H9 (cell line): ENCODE data around the gene ZNF425. TPM values are rescaled to one million over a fixed set of nuclear protein-coding genes. Genes with fewer than 3 reads are reported as not detected.
A peak's percentile ranks its signal among the peaks of the same experiment; 100 is the strongest.
"Not testable (repeated sequence)": the region's sequence is repeated elsewhere in the genome, so short reads cannot be mapped to it uniquely, and the experiment has no call there.

Source experiments
- DNase-seq: peaks from one replicate; pipeline ENCODE4 v3.0.0-alpha.2; 2017
- H2AFZ ChIP-seq: one replicate; pipeline ENCODE4 v1.6.1; 2013; ENCODE audit warnings: mild to moderate bottlenecking, low read length, control low read depth, moderate library complexity
- H2AK5ac ChIP-seq: 2 replicates; pipeline ENCODE4 v1.6.1; 2013; ENCODE audit warnings: low read length, control low read depth, mixed read lengths; ENCODE audit not compliant: insufficient read length
- H2BK120ac ChIP-seq: one replicate; pipeline ENCODE4 v1.6.1; 2013; ENCODE audit warnings: low read depth, mild to moderate bottlenecking, low read length, control low read depth, inconsistent platforms; ENCODE audit not compliant: poor library complexity, severe bottlenecking
- H2BK12ac ChIP-seq: 2 replicates; pipeline ENCODE4 v1.6.1; 2013; ENCODE audit warnings: low read length, control low read depth, mixed read lengths, low read depth; ENCODE audit not compliant: insufficient read length
- H2BK15ac ChIP-seq: 2 replicates; pipeline ENCODE4 v1.6.1; 2013; ENCODE audit warnings: low read depth, low read length, control low read depth
- H2BK20ac ChIP-seq: one replicate; pipeline ENCODE4 v1.6.1; 2013; ENCODE audit warnings: low read depth, mild to moderate bottlenecking, low read length, control low read depth, inconsistent platforms; ENCODE audit not compliant: poor library complexity, severe bottlenecking
- H2BK5ac ChIP-seq: 2 replicates; pipeline ENCODE4 v1.6.1; 2013; ENCODE audit warnings: low read length, control low read depth, mixed read lengths; ENCODE audit not compliant: insufficient read length
- H3K14ac ChIP-seq: 2 replicates; pipeline ENCODE4 v1.6.1; 2013; ENCODE audit warnings: low read length, control low read depth; ENCODE audit not compliant: insufficient read depth
- H3K18ac ChIP-seq: 2 replicates; pipeline ENCODE4 v1.6.1; 2013; ENCODE audit warnings: low read depth, mild to moderate bottlenecking, mixed read lengths, low read length, control low read depth; ENCODE audit not compliant: insufficient read length
- H3K23ac ChIP-seq: 2 replicates; pipeline ENCODE4 v1.6.1; 2013; ENCODE audit warnings: low read length, control low read depth, mixed read lengths, low read depth; ENCODE audit not compliant: insufficient read length
- H3K23me2 ChIP-seq: 2 replicates; pipeline ENCODE4 v1.6.1; 2013; ENCODE audit warnings: low read depth, mild to moderate bottlenecking, mixed read lengths, low read length, control low read depth; ENCODE audit not compliant: insufficient read length, poor library complexity, severe bottlenecking
- H3K27ac ChIP-seq: 2 replicates; pipeline ENCODE4 v1.5.1; 2013; ENCODE audit warnings: low read length, control low read depth, mixed read lengths, low read depth; ENCODE audit not compliant: insufficient read length
- H3K27me3 ChIP-seq: 2 replicates; pipeline ENCODE4 v1.6.1; 2013; ENCODE audit warnings: low read length, control low read depth, inconsistent platforms; ENCODE audit not compliant: insufficient read depth
- H3K4ac ChIP-seq: 2 replicates; pipeline ENCODE4 v1.6.1; 2013; ENCODE audit warnings: low read depth, mild to moderate bottlenecking, control low read depth, inconsistent platforms, low read length, moderate library complexity
- H3K4me1 ChIP-seq: 2 replicates; pipeline ENCODE4 v1.6.1; 2013; ENCODE audit warnings: low read length, control low read depth, inconsistent platforms; ENCODE audit not compliant: insufficient read depth
- H3K4me2 ChIP-seq: 2 replicates; pipeline ENCODE4 v1.6.1; 2013; ENCODE audit warnings: low read length, control low read depth, mixed read lengths; ENCODE audit not compliant: insufficient read length, insufficient read depth
- H3K56ac ChIP-seq: 2 replicates; pipeline ENCODE4 v1.6.1; 2013; ENCODE audit warnings: low read depth, mild to moderate bottlenecking, mixed read lengths, low read length, control low read depth; ENCODE audit not compliant: insufficient read length
- H3K79me1 ChIP-seq: 2 replicates; pipeline ENCODE4 v1.6.1; 2013; ENCODE audit warnings: low read depth, mild to moderate bottlenecking, moderate library complexity, low read length, control low read depth, inconsistent platforms; ENCODE audit not compliant: insufficient read depth, poor library complexity, severe bottlenecking
- H3K79me2 ChIP-seq: 2 replicates; pipeline ENCODE4 v1.6.1; 2013; ENCODE audit warnings: low read length, control low read depth, inconsistent platforms; ENCODE audit not compliant: insufficient read depth
- H3K9ac ChIP-seq: 2 replicates; pipeline ENCODE4 v1.6.1; 2013; ENCODE audit warnings: low read length, control low read depth, mixed read lengths; ENCODE audit not compliant: insufficient read length; ENCODE audit errors: extremely low read depth
- H3K9me3 ChIP-seq: one replicate; pipeline ENCODE4 v1.6.1; 2013; ENCODE audit warnings: low read depth, low read length, inconsistent platforms; ENCODE audit not compliant: control insufficient read depth
- H3T11ph ChIP-seq: one replicate; pipeline ENCODE4 v1.6.1; 2013; ENCODE audit warnings: mild to moderate bottlenecking, low read length, control low read depth, inconsistent platforms
- H4K20me1 ChIP-seq: one replicate; pipeline ENCODE4 v1.6.1; 2013; ENCODE audit not compliant: control insufficient read depth, insufficient read length, insufficient read depth
- H4K5ac ChIP-seq: 2 replicates; pipeline ENCODE4 v1.6.1; 2013; ENCODE audit warnings: low read depth, mild to moderate bottlenecking, mixed read lengths, low read length, control low read depth; ENCODE audit not compliant: insufficient read length
- H4K8ac ChIP-seq: replicated peaks from 2 replicates; pipeline ENCODE4 v1.6.1; 2013; ENCODE audit warnings: low read length, control low read depth, mixed read lengths, low read depth; ENCODE audit not compliant: insufficient read length
- H4K91ac ChIP-seq: 2 replicates; pipeline ENCODE4 v1.6.1; 2013; ENCODE audit warnings: low read depth, mild to moderate bottlenecking, moderate library complexity, mixed read lengths, low read length, control low read depth; ENCODE audit not compliant: insufficient read length
- H3K27ac Mint-ChIP-seq, 3 experiments: 2 replicates in 2 of 3; 3 replicates in 1 of 3; pipeline ENCODE4 v1.8.0; 2020 to 2021; ENCODE audit warnings: mixed read lengths in 3 of 3, mild to moderate bottlenecking in 1 of 3, moderate library complexity in 1 of 3
- H3K27me3 Mint-ChIP-seq: 2 replicates; pipeline ENCODE4 v1.8.0; 2021; ENCODE audit warnings: low read depth, mild to moderate bottlenecking, moderate library complexity, mixed read lengths
- H3K36me3 Mint-ChIP-seq, 3 experiments: 2 replicates in 2 of 3; 3 replicates in 1 of 3; pipeline ENCODE4 v1.8.0; 2020 to 2021; ENCODE audit warnings: low read depth in 3 of 3, mixed read lengths in 3 of 3; ENCODE audit not compliant: insufficient read depth in 1 of 3
- H3K4me1 Mint-ChIP-seq, 2 experiments: 2 replicates each; pipeline ENCODE4 v1.8.0; 2020; ENCODE audit warnings: mixed read lengths in 2 of 2
- H3K4me3 Mint-ChIP-seq, 2 experiments: 2 replicates in 1 of 2; 3 replicates in 1 of 2; pipeline ENCODE4 v1.8.0; 2020 to 2021; ENCODE audit warnings: mild to moderate bottlenecking in 2 of 2, mixed read lengths in 2 of 2, moderate library complexity in 1 of 2
- H3K9me3 Mint-ChIP-seq, 2 experiments: 2 replicates in 1 of 2; 3 replicates in 1 of 2; pipeline ENCODE4 v1.8.0; 2020; ENCODE audit warnings: mild to moderate bottlenecking in 2 of 2, mixed read lengths in 2 of 2, moderate library complexity in 1 of 2
- CTCF ChIP-seq: fragments of 200-600 bp; sonication (generic); conservative IDR thresholded peaks from 3 replicates; pipeline ENCODE4 v1.8.0; 2021; ENCODE audit warnings: antibody characterized with exemption, mild to moderate bottlenecking
- WGBS: extraction: QIAGEN DNeasy Blood & Tissue Kit; methylation state at CpG from one replicate; pipeline ENCODE4 v1.1.7; 2013; ENCODE audit warnings: missing lambda C conversion rate, low lambda C conversion rate, mixed read lengths; ENCODE audit not compliant: insufficient read length; ENCODE audit errors: extremely low coverage; 5-methylcytosine and 5-hydroxymethylcytosine counted together
- total RNA-seq: library from RNA; stranded (reverse); gene quantifications from 2 replicates; pipeline ENCODE4 v1.2.1, GENCODE V29; 2021

Gene ZNF425
- total RNA-seq, 1 experiment from 2014 or later, result 5.4 TPM

GRCh38 chr7:149145031-149145845 lies 19.1 kb upstream of the ZNF425 start:
- Histone ChIP-seq H3K23me2 (peaks cover 12% of the 10 kb centered on the region), H2BK5ac (peak overlapping the region; percentile 91), H3K4ac (no peak overlapping the region; the same call in 1 of the 2 replicates), H3K9ac (peak overlapping the region; percentile 80), H3K9me3 (no peaks in the 10 kb centered on the region), H2AFZ (no peak overlapping the region), H3K79me1 (no peaks in the 10 kb centered on the region), H3K4me1 (peaks cover 2% of the 10 kb centered on the region; the same call in 1 of the 2 replicates), H2BK120ac (peak overlapping the region; percentile 69), H3K79me2 (peaks cover 24% of the 10 kb centered on the region; the same call in 1 of the 2 replicates), H3K27me3 (no peaks in the 10 kb centered on the region), H3K56ac (peak overlapping the region; percentile 93), H2BK15ac (no peak overlapping the region), H4K8ac (no peak overlapping the region), H4K5ac (peak overlapping the region; percentile 86), H2AK5ac (peak overlapping the region; percentile 11), H2BK12ac (no peak overlapping the region), H3K14ac (no peak overlapping the region), H3T11ph (no peak overlapping the region), H3K4me2 (peak overlapping the region; percentile 100), H4K91ac (no peak overlapping the region), H3K27ac (peak overlapping the region; percentile 100), H3K18ac (peak overlapping the region; percentile 70), H2BK20ac (no peak overlapping the region), H4K20me1 (no peaks in the 10 kb centered on the region), H3K23ac (no peak overlapping the region)
- peaks cover 4 to 23% (median 12%) of the 10 kb centered on the region in 3 experiments; a peak in 6 of 7 replicates for H3K36me3 Mint-ChIP-seq
- no CpG with 5 or more reads among the region's 8 CpGs for WGBS
- peaks cover 39 to 54% of the 10 kb centered on the region in 2 experiments for H3K4me1 Mint-ChIP-seq
- DNase-seq, result peak; percentile 78
- no peaks in the 10 kb centered on the region for H3K9me3 Mint-ChIP-seq
- H3K27me3 Mint-ChIP-seq, result no peaks in the 10 kb centered on the region
- peak overlapping the region; percentile 83 to 92 for H3K4me3 Mint-ChIP-seq
- no peak for TF ChIP-seq CTCF
- H3K27ac Mint-ChIP-seq, result peak overlapping the region; percentile 91 to 99 (median 99)

GRCh38 chr7:149144436-149144922 lies 18.4 kb upstream of the ZNF425 start:
- WGBS, result no CpG with 5 or more reads among the region's 14 CpGs
- H3K14ac ChIP-seq, H3K23ac ChIP-seq, H2AK5ac ChIP-seq, H2AFZ ChIP-seq, H3K27me3 ChIP-seq, H2BK15ac ChIP-seq, H3K79me1 ChIP-seq, H4K20me1 ChIP-seq, H2BK5ac ChIP-seq, H4K8ac ChIP-seq, H3K56ac ChIP-seq, DNase-seq, H4K5ac ChIP-seq, H2BK20ac ChIP-seq, H3K9ac ChIP-seq, H3K27me3 Mint-ChIP-seq, H3K4me1 ChIP-seq, H4K91ac ChIP-seq, H3T11ph ChIP-seq, H2BK12ac ChIP-seq, H3K9me3 Mint-ChIP-seq, H2BK120ac ChIP-seq, H3K4ac ChIP-seq, H3K9me3 ChIP-seq: not testable (repeated sequence)
- Mint-ChIP-seq H3K27ac (peak overlapping the region; percentile 91 to 97 (median 95)), H3K4me1 (peaks cover 34 to 49% of the 10 kb centered on the region in 2 experiments), H3K4me3 (peak overlapping the region; percentile 49 to 56; a peak in 3 of 5 replicates), H3K36me3 (peaks cover 4 to 16% (median 8%) of the 10 kb centered on the region in 3 experiments; a peak in 6 of 7 replicates)
- Histone ChIP-seq H3K18ac (peak overlapping the region; percentile 57), H3K23me2 (peaks cover 12% of the 10 kb centered on the region), H3K79me2 (peaks cover 16% of the 10 kb centered on the region; the same call in 1 of the 2 replicates), H3K4me2 (peak overlapping the region; percentile 100), H3K27ac (peak overlapping the region; percentile 100)
